HepG2 (cell line): ENCODE data around the gene PHACTR3. TPM values are rescaled to one million over a fixed set of nuclear protein-coding genes. Genes with fewer than 3 reads are reported as not detected.

ENCODE experiments used
- E2F5 ChIP-seq: sonication (generic); formaldehyde crosslinking; conservative IDR thresholded peaks from 2 replicates; pipeline ENCODE4 v1.4.0; 2020; ENCODE audit warnings: missing genetic modification reagents
- HNF4G ChIP-seq, 2 experiments: sonication (generic) in 1 of 2; formaldehyde crosslinking in 1 of 2; IDR thresholded peaks; 2 replicates each; pipeline versions ENCODE4 v1.4.0 to v1.6.1; 2011 to 2020; ENCODE audit warnings: borderline replicate concordance in 2 of 2, low read depth in 2 of 2, mild to moderate bottlenecking in 2 of 2, low read length in 1 of 2, missing genetic modification reagents in 1 of 2, moderate library complexity in 1 of 2
- NONO ChIP-seq, 2 experiments: fragments of 450-650 bp in 1 of 2; sonication (generic) in 1 of 2; formaldehyde crosslinking in 1 of 2; IDR thresholded peaks in 1 of 2; conservative IDR thresholded peaks in 1 of 2; 2 replicates each; pipeline versions ENCODE4 v1.6.1 to v1.8.0; 2017 to 2022; ENCODE audit warnings: mild to moderate bottlenecking in 1 of 2, missing genetic modification reagents in 1 of 2, moderate library complexity in 1 of 2
- RAD51 ChIP-seq: fragments of 450-650 bp; IDR thresholded peaks from 2 replicates; pipeline ENCODE4 v1.6.1; 2016; ENCODE audit warnings: borderline replicate concordance
- RBM39 ChIP-seq: fragments of 200-400 bp; formaldehyde crosslinking; IDR thresholded peaks from one replicate; pipeline ENCODE4 v1.6.1; 2018; ENCODE audit warnings: antibody characterized with exemption, mild to moderate bottlenecking, low read depth, low read length; ENCODE audit not compliant: poor library complexity, severe bottlenecking
- TRIM24 ChIP-seq: sonication (generic); formaldehyde crosslinking; IDR thresholded peaks from 2 replicates; pipeline ENCODE4 v1.8.0; 2022; ENCODE audit warnings: mild to moderate bottlenecking, missing genetic modification reagents
- XRCC5 ChIP-seq: fragments of 200-400 bp; formaldehyde crosslinking; optimal IDR thresholded peaks from 2 replicates; pipeline ENCODE3; 2017; ENCODE audit warnings: mild to moderate bottlenecking, low read length
- ZNF10 ChIP-seq: sonication (generic); formaldehyde crosslinking; IDR thresholded peaks from 2 replicates; pipeline ENCODE4 v1.4.0; 2020; ENCODE audit warnings: mild to moderate bottlenecking, low read depth, missing genetic modification reagents, borderline replicate concordance
- ZNF225 ChIP-seq: sonication (generic); formaldehyde crosslinking; IDR thresholded peaks from 2 replicates; pipeline ENCODE4 v1.4.0; 2020; ENCODE audit warnings: mild to moderate bottlenecking, missing genetic modification reagents
- ZNF543 ChIP-seq: sonication (generic); formaldehyde crosslinking; IDR thresholded peaks from 2 replicates; pipeline ENCODE4 v1.4.0; 2020; ENCODE audit warnings: mild to moderate bottlenecking, missing genetic modification reagents
- ZNF550 ChIP-seq: sonication (generic); formaldehyde crosslinking; IDR thresholded peaks from 2 replicates; pipeline ENCODE4 v1.4.0; 2020; ENCODE audit warnings: mild to moderate bottlenecking, missing genetic modification reagents, borderline replicate concordance
- ZNF598 ChIP-seq: sonication (generic); formaldehyde crosslinking; IDR thresholded peaks from 2 replicates; pipeline ENCODE4 v1.5.1; 2020; ENCODE audit warnings: mild to moderate bottlenecking, missing genetic modification reagents, borderline replicate concordance
- ZNF687 ChIP-seq: sonication (generic); formaldehyde crosslinking; IDR thresholded peaks from 2 replicates; pipeline ENCODE4 v1.5.1; 2020; ENCODE audit warnings: mild to moderate bottlenecking, missing genetic modification reagents, moderate library complexity
- ZNF746 ChIP-seq: sonication (generic); formaldehyde crosslinking; IDR thresholded peaks from 2 replicates; pipeline ENCODE4 v1.8.0; 2022; ENCODE audit warnings: mild to moderate bottlenecking, missing genetic modification reagents
- ZNF772 ChIP-seq: sonication (generic); formaldehyde crosslinking; IDR thresholded peaks from 2 replicates; pipeline ENCODE4 v1.5.0; 2020; ENCODE audit warnings: mild to moderate bottlenecking, missing genetic modification reagents
- polyA plus RNA-seq, 8 experiments: library from polyadenylated mRNA; depleted of rRNA in 3 of 8; stranded (reverse) in 7 of 8; unstranded in 1 of 8; fragments of >200 nt; fragmentation: Illumina TruSeq in 4 of 8; extraction: Trizol in 4 of 8; gene quantifications; 2 replicates each; pipeline versions ENCODE4 v1.2.1 to v1.2.3, GENCODE V29; 2011 to 2016; ENCODE audit warnings: low read depth in 4 of 8, missing spikeins in 1 of 8, mixed read lengths in 1 of 8; ENCODE audit not compliant: insufficient read depth in 1 of 8
- total RNA-seq, 5 experiments: library from RNA; depleted of rRNA; stranded (reverse); fragments of >200 nt; fragmentation: Illumina TruSeq; extraction: Trizol; gene quantifications; 2 replicates each; pipeline ENCODE4 v1.2.3, GENCODE V29; 2016; ENCODE audit warnings: low read depth in 1 of 5
- TF ChIP-seq, protein P1 (sequence below): sonication (generic); formaldehyde crosslinking; IDR thresholded peaks from 2 replicates; pipeline ENCODE4 v1.5.1; 2020; ENCODE audit warnings: mild to moderate bottlenecking, missing genetic modification reagents, borderline replicate concordance
- TF ChIP-seq, protein P2 (sequence below): sonication (generic); formaldehyde crosslinking; IDR thresholded peaks from 2 replicates; pipeline ENCODE4 v1.4.0; 2020; ENCODE audit warnings: missing genetic modification reagents, low read depth, mild to moderate bottlenecking, borderline replicate concordance

The PHACTR3 gene
- total and polyA plus RNA-seq, 2 of the 13 experiments (the other 11 are each of a cell fraction or from before 2014, with no cell fraction given): not detected

GRCh38 chr20:59751075-59751711 lies 146.9 kb downstream of the PHACTR3 start (continued):
- TF ChIP-seq ZNF598 (CRISPR knock-in tag) (0 out of 2 replicates have a peak, but pooled peaks have one; percentile 37), ZNF746 (CRISPR knock-in tag) (no peak), XRCC5 (peak; percentile 67), TRIM24 (CRISPR knock-in tag) (no peak), ZNF543 (no peak), ZNF550 (CRISPR knock-in tag) (peak; percentile 35; the same call in 1 of the 2 replicates), NONO (IDR thresholded peaks at IDR 0.05) (no peak), NONO (CRISPR knock-in tag; conservative IDR thresholded peaks at IDR 0.05) (no peak), RBM39 (peak; percentile 85), RAD51 (no peak), E2F5 (CRISPR knock-in tag) (no peak), ZNF225 (CRISPR knock-in tag) (peak; percentile 42; the same call in 1 of the 2 replicates), ZNF10 (CRISPR knock-in tag) (no peak), ZNF772 (CRISPR knock-in tag) (no peak), ZNF687 (CRISPR knock-in tag) (peak; percentile 38), HNF4G (IDR thresholded peaks at IDR 0.05; ENCODE audit: borderline replicate concordance, low read depth, low read length) (no peak), HNF4G (CRISPR knock-in tag; IDR thresholded peaks at IDR 0.05; ENCODE audit: borderline replicate concordance, low read depth) (0 out of 2 replicates have a peak, but pooled peaks have one; percentile 42)
- TF ChIP-seq, protein P1, sequence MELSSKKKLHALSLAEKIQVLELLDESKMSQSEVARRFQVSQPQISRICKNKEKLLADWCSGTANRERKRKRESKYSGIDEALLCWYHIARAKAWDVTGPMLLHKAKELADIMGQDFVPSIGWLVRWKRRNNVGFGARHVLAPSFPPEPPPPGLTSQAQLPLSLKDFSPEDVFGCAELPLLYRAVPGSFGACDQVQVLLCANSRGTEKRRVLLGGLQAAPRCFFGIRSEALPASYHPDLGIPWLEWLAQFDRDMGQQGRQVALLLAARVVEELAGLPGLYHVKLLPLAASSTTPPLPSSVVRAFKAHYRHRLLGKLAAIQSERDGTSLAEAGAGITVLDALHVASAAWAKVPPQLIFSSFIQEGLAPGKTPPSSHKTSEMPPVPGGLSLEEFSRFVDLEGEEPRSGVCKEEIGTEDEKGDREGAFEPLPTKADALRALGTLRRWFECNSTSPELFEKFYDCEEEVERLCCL (CRISPR knock-in tag): no peak
- TF ChIP-seq, protein P2, sequence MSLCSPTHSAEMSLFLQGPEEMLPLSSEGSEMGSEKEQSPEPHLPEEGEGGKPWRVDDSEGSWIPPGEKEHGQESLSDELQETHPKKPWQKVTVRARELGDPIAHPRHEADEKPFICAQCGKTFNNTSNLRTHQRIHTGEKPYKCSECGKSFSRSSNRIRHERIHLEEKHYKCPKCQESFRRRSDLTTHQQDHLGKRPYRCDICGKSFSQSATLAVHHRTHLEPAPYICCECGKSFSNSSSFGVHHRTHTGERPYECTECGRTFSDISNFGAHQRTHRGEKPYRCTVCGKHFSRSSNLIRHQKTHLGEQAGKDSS (CRISPR knock-in tag): no peak; the same call in 1 of the 2 replicates
